Neural cell (in vitro differentiated cells): Measurements from ENCODE around the gene SNX17. TPM values are rescaled to one million over a fixed set of nuclear protein-coding genes. Genes with fewer than 3 reads are reported as not detected.
"Not testable (repeated sequence)": the region's sequence is repeated elsewhere in the genome, so short reads cannot be mapped to it uniquely, and the experiment has no call there.

Experiments
- H2AFZ ChIP-seq: fragments of 200-600, 300-800 bp; sonication (generic), shearing (Covaris generic); 2 replicates; pipeline ENCODE4 v1.6.0; 2014; ENCODE audit warnings: low read depth, mild to moderate bottlenecking, antibody characterized with exemption, low read length, moderate library complexity
- H3F3A ChIP-seq: fragments of 200-600 bp; shearing (Covaris generic); 2 replicates; pipeline ENCODE4 v1.6.1; 2016; ENCODE audit warnings: mild to moderate bottlenecking, moderate library complexity, mixed read lengths, antibody characterized with exemption, low read length; ENCODE audit not compliant: insufficient read depth, poor library complexity, severe bottlenecking
- H3K27ac ChIP-seq: fragments of 200-600, 300-800 bp; sonication (generic), shearing (Covaris generic); 2 replicates; pipeline ENCODE4 v1.5.1; 2014; ENCODE audit warnings: mild to moderate bottlenecking, low read length, moderate library complexity
- H3K27me3 ChIP-seq: fragments of 300-800, 200-600 bp; sonication (generic), shearing (Covaris generic); 2 replicates; pipeline ENCODE4 v1.6.0; 2014; ENCODE audit warnings: mild to moderate bottlenecking, low read depth, low read length, moderate library complexity; ENCODE audit not compliant: insufficient read depth
- H3K36me3 ChIP-seq: fragments of 300-800, 200-600 bp; sonication (generic), shearing (Covaris generic); 2 replicates; pipeline ENCODE4 v1.5.1; 2014; ENCODE audit warnings: mild to moderate bottlenecking, antibody characterized with exemption, low read length, moderate library complexity; ENCODE audit not compliant: insufficient read depth
- H3K4me2 ChIP-seq: fragments of 300-800, 200-600 bp; sonication (generic), shearing (Covaris generic); 2 replicates; pipeline ENCODE4 v1.6.0; 2014; ENCODE audit warnings: mild to moderate bottlenecking, low read length
- H3K4me3 ChIP-seq: fragments of 300-800, 200-600 bp; sonication (generic), shearing (Covaris generic); 2 replicates; pipeline ENCODE4 v1.5.1; 2014; ENCODE audit warnings: mild to moderate bottlenecking, low read length, moderate library complexity
- H3K79me2 ChIP-seq: fragments of 200-600 bp; shearing (Covaris generic); replicated peaks from 2 replicates; pipeline ENCODE4 v1.6.0; 2014; ENCODE audit warnings: mild to moderate bottlenecking, low read length, moderate library complexity; ENCODE audit not compliant: insufficient read depth
- H3K9ac ChIP-seq: fragments of 300-800, 200-600 bp; sonication (generic), shearing (Covaris generic); 2 replicates; pipeline ENCODE4 v1.6.1; 2016; ENCODE audit warnings: mild to moderate bottlenecking, low read length, mixed read lengths
- H3K9me2 ChIP-seq: fragments of 200-600 bp; shearing (Covaris generic); 2 replicates; pipeline ENCODE4 v1.6.1; 2016; ENCODE audit warnings: mild to moderate bottlenecking, low read length, mixed read lengths; ENCODE audit not compliant: insufficient read depth
- H3K9me3 ChIP-seq: fragments of 200-600, 300-800 bp; sonication (generic), shearing (Covaris generic); 2 replicates; pipeline ENCODE4 v1.6.1; 2016; ENCODE audit warnings: mild to moderate bottlenecking, mixed run types, low read length, moderate library complexity, mixed read lengths
- H4K20me1 ChIP-seq: fragments of 200-600 bp; shearing (Covaris generic); 2 replicates; pipeline ENCODE4 v1.6.1; 2016; ENCODE audit warnings: mild to moderate bottlenecking, mixed run types; ENCODE audit not compliant: insufficient read depth
- polyA plus RNA-seq: library from polyadenylated mRNA; depleted of rRNA; stranded (reverse); fragments of >200 nt; gene quantifications from 2 replicates; pipeline ENCODE4 v1.2.3, GENCODE V29; 2014

The SNX17 gene
- polyA plus RNA-seq, 1 donor from 2014 or later: 69.8 TPM

- not testable (repeated sequence) for H3K9me2 ChIP-seq, H4K20me1 ChIP-seq, H3K9ac ChIP-seq, H3K27ac ChIP-seq, H3K4me2 ChIP-seq, H3K27me3 ChIP-seq, H3K9me3 ChIP-seq, H3K36me3 ChIP-seq, H2AFZ ChIP-seq, H3K4me3 ChIP-seq, H3F3A ChIP-seq
- peaks cover 10% of the 10 kb centered on the region for H3K79me2 ChIP-seq
Observed at GRCh38 chr2:27425039-27425438, 54.6 kb downstream of the SNX17 start.

Other genes with a start within 250 kb of the SNX17 start
- gene ABHD1, start 246.8 kb upstream of the SNX17 start, polyA plus RNA-seq: not detected in 2 replicates
- 121 and 123 TPM in 2 replicates for gene PREB, start 236.0 kb upstream of the SNX17 start, polyA plus RNA-seq
- gene PRR30, start 231.2 kb upstream of the SNX17 start, polyA plus RNA-seq: not detected in 2 replicates
- not detected in 2 replicates for gene TCF23, start 221.6 kb upstream of the SNX17 start, polyA plus RNA-seq
- gene ATRAID, start 158.6 kb upstream of the SNX17 start, polyA plus RNA-seq: 94.3 and 121 TPM in 2 replicates
- gene SLC5A6, start 158.3 kb upstream of the SNX17 start, polyA plus RNA-seq: 64.3 and 98.4 TPM in 2 replicates
- 14.2 and 22.8 TPM in 2 replicates for gene CAD, start 153.2 kb upstream of the SNX17 start, polyA plus RNA-seq
- not detected in 2 replicates for gene SLC30A3, start 107.6 kb upstream of the SNX17 start, polyA plus RNA-seq
- gene DNAJC5G, start 95.2 kb upstream of the SNX17 start, polyA plus RNA-seq: not detected in 2 replicates
- gene TRIM54, start 88.2 kb upstream of the SNX17 start, polyA plus RNA-seq: 0.28 TPM in 1 of 2 replicates, not detected in the other
- gene UCN, start 62.2 kb upstream of the SNX17 start, polyA plus RNA-seq: 3.1 and 9.0 TPM in 2 replicates
- gene MPV17, start 47.5 kb upstream of the SNX17 start, polyA plus RNA-seq: 79.6 and 104 TPM in 2 replicates
- 27.8 and 37.2 TPM in 2 replicates for gene GTF3C2, start 13.9 kb upstream of the SNX17 start, polyA plus RNA-seq
- 43.7 and 45.3 TPM in 2 replicates for gene EIF2B4, start 278 bp upstream of the SNX17 start, polyA plus RNA-seq
- 40.5 and 46.8 TPM in 2 replicates for gene ZNF513, start 10.1 kb downstream of the SNX17 start, polyA plus RNA-seq
- 99.0 and 107 TPM in 2 replicates for gene PPM1G, start 39.0 kb downstream of the SNX17 start, polyA plus RNA-seq
- 115 and 161 TPM in 2 replicates for gene NRBP1, start 58.0 kb downstream of the SNX17 start, polyA plus RNA-seq
- 2.3 and 4.0 TPM in 2 replicates for gene KRTCAP3, start 71.8 kb downstream of the SNX17 start, polyA plus RNA-seq
- 18.2 and 26.9 TPM in 2 replicates for gene IFT172, start 119.1 kb downstream of the SNX17 start, polyA plus RNA-seq
- gene FNDC4, start 124.6 kb downstream of the SNX17 start, polyA plus RNA-seq: 68.2 and 101 TPM in 2 replicates
- gene GCKR, start 126.2 kb downstream of the SNX17 start, polyA plus RNA-seq: 2.3 and 2.5 TPM in 2 replicates
- 30.8 and 36.4 TPM in 2 replicates for gene ZNF512, start 212.4 kb downstream of the SNX17 start, polyA plus RNA-seq